GM21390 (cell line): ENCODE results near the gene TMEM167A.

Experiments
- ATAC-seq: cut with Tn5 transposase; IDR thresholded peaks from one replicate; pipeline ENCODE4 v1.9.1; 2021; ENCODE audit not compliant: unreplicated experiment

TMEM167A gene

DNA sequence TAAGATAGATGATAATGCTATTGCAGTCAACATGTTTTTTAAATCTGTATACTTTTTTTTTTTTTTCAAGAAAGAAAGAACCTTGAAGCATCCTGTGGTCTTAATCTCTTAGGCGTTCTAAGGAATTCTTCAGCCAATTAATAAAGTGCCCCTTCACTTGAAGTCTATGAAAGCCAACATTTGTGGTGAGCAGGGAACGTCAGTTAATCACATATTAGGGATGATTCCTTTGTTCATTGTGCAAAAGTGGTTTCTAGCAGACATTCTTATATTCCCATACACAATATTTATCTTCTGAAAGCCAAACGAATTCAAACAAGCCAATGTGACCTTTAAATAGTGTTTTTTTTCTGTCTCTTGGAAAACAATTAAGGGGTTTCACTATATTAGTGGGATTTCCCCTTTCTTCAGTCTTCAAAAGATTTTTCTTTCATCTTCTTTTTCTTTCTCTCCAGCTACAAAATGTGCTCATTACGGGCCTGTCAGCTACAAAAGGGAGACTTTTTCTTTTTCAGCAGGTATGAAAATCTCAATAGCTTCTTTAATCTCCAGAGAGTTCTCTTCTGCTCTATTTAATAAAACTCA, 40.1 kb downstream of the TMEM167A start:
- no peak for ATAC-seq

DNA sequence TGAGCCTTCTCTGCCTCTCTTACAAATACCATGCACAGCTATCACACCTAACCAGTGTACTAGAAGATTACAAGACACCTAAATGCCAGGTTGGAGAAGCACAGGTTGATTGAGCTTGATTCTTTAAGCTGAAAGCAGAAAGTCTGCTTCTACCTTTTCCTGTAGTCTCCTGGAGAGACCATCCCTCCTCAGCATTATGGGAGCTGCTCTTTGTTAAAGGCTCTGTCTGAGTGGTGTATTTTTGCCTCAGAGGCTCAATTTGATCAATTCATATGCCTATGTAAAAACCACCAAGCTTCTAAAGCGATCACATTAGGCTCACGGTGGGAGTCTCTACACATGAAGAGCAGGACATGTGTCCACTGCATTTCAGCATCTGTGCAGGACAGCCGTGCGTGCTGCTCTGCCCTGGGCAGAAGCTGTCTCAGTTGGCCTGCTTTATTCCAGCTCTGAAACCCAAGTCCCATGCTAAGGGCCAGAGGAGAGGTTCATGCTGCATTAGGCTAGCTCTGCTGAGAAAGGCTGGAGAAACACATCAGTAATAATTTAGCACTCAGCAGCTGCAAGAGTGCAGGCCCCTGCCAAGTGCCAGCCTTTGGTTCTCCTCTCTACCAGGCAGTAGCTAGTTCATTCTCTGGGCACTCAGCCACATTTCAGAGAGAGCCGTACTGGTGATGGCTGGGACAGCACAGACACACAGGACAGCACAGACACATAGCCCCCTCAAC, 41.7 kb downstream of the TMEM167A start:
- no peak for ATAC-seq

DNA sequence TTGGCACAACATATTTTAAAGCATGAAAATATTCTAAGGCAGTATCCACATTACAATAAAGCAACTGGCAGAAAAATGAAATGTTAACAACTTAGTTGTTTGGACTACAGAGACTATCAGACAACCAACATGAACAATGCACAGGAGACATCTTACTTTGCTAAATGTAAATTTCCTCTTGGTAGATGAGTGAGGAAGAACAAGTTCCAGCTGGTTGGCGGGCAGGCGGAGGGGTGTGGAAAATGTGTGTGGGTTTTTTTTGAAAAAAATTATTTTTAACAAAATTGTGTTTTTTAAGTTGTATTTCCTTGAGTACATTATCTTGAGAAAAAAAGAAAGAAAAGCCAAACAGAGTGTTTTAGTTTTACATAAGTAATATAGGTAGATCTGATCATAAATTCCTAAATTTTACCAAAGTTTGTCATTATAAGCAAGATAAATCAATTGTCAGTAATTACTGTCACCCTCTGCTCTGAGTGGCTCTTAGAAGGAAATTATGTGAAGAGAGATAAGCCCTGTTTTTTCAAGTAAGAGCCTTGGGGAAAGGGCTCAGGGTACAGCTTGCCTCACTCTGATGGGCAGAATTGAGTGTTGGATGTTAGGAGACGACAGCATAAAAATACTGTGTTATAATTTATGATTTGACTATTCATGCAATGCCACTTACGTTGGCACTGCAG, 42.5 kb downstream of the TMEM167A start:
- no peak for ATAC-seq

DNA sequence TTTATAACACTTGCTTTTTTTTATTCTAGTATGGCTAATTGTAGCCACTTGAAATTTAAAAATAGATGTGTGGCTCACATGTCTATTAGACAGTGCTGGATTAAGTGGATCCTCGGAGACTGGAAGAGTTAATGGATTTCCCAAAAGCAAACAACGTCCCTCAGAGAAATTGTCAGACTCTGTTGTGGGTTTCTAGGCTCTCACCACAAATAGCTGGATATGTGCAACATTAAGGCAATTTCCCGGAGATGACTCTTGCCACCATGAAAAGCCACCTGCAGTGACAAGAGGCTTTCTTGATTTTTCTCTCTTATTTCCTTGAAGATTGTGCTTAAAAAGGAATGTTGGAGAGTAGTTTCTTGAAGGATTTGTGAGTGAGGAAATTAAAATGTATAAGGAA, 43.2 kb downstream of the TMEM167A start:
- no peak for ATAC-seq

DNA sequence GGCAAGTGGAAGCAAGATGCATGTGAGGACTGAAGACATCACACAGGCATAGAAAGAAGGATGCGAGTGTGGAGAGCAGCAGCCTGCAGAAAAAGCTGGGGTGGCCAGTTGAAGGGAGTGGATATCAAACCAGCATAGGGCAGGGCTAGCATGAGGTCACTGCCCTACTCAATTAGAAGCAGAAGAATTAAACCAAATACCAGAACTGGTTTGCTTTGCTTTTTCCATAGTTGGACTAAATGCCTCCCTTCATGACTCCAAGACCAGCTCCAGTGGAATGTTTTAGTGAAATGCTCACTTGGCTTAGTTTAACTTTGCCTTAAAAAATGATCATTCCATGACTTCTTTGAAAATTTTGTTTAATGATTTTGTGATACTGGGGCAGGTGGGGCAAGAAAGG, 45.8 kb downstream of the TMEM167A start:
- ATAC-seq: no peak

DNA sequence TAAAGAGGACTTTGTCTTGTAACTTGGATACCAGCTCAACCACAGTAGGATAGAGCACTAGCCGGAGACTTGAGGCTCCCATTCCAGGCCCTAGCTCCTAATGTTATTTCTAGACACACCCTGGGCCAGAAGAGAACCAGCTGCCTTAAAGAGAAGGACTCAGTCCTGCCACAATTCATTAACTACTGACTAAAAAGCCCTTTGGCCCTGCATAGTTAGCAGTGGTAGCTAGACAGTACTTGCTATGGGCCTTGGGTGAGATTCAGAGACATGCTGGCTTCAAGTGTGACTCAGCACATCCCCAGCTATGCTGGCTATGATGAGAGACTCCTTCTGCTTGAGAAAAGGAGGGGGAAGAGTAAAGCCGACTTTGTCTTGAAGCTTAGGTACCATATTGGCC, 47.3 kb downstream of the TMEM167A start:
- no peak for ATAC-seq

DNA sequence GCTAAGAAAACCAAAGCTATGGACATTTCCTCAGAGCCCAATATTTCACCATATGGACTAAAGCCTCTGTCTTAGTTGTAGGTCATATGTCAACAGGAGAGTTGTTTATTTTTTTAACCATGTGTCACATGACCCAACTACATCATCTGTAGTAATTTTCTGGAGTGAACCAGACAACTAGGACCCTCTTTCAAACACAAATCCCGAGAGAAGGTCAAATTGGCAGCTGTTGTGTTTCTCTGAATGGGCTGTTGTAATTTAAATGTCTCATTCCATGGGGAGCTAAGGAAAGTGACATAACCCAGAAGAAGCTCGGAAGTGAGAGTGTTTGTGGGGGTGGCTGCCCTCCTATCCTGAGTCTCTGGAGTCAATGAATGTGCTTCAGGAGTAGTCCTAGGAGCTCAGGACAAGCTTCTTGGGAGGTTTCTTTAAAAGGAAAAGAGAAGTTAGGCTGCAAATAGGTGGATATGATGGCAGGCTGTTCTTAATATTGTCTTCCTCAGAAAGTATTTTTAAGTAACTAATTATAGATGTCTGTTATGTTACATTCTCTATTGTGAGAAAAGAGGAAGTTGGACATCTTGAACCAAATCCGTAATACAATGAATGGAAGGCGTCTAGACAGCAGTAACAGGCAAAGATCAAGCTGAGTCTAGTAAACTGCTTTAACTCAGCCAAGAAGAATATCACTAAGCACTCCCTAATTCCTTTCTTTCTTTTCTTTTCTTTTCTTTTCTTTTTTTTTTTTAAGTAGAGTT, 50.1 kb downstream of the TMEM167A start:
- ATAC-seq: peak; percentile 91

DNA sequence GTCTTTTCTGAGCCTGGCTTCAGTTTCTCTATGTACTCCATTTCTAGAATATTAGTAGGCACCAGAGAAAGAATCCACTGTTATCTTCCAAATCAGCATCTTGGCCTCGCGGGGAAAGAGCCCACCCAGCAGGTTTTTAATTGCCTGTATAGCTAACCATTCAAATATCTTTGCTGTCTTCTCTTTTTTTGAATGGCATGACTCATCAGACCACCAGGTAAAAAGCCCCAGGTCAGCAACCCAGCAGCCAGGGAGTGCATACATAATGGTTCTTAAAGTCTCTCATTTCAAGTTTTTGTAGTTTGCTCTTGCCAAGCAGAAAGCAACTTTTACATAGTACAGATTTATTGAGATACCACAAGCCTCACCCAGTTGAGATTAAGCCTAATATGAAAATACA, 50.7 kb downstream of the TMEM167A start:
- ATAC-seq: no peak

DNA sequence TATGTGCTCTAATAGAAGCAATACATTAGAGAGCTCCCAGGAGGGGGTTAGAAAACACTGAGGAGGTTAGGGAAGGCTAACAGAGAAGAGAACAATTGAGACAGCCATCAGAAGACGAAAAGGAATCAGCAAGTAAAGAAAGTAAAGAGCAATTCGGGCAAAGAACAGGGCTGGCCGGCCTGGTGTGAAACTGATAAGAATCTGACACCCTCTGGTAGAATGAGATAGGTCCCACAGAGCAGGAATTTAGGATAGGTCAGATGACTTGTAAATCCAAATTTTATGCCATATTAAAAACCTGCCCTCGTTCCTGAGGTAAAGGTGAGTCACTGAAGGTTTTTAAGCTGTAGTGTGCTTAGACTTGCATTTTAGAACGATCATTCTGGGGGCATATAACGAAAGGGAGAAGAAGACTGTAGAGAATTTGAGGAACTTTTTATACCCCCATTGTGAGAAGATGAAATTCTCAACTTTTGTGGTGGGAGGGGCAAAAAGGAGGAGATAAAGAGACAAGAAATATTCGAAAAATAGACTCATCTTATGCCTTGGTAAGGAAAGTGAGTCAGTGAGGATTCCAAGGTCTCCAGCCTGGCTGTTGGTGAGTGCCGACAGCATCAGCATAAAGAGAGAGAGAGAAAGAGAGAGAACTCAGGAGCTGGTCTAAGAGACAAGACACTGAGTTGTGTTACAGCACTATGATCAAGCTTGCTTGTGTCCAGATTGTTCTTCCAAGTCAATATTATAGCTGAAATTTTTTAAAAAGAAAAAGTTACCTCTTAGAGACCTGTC, 51.3 kb downstream of the TMEM167A start:
- no peak for ATAC-seq

DNA sequence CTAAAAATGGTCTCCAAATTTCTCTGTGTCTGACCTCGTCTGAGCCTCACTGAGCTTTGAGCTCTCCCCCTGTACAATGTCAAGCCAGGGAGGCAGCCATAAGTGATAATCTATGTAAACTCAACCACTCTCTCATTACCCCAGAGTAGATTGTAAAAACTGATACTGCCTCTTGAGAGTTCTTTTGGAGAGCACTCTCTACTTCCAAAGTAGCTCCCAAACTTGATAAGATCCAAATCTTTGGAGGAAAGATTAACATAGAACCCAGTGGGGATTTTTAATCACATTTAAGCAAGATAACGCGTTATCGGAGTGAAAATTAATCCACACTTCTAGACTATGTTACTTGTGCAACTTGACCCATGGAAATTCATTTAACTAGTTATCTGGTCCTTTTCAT, 54.9 kb downstream of the TMEM167A start:
- ATAC-seq: no peak

DNA sequence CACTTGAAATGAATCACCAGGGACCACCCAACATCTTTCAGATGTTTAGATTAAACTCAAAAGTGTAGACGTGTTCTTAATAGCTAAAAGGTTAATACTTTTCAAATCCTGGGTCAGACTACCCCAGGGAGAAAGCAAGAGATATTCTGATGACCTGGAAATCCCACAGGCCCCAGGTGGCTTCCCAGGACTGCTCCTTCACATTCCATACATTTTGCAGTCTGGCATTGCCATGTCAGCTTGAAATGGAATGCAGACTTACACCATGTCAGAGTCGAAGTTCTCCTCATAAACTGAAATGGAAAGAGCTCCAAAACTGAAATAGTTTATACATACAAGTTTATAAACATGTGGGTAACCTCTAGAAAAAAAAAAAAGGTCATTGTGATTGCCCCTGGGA, 61.5 kb downstream of the TMEM167A start:
- no peak for ATAC-seq

DNA sequence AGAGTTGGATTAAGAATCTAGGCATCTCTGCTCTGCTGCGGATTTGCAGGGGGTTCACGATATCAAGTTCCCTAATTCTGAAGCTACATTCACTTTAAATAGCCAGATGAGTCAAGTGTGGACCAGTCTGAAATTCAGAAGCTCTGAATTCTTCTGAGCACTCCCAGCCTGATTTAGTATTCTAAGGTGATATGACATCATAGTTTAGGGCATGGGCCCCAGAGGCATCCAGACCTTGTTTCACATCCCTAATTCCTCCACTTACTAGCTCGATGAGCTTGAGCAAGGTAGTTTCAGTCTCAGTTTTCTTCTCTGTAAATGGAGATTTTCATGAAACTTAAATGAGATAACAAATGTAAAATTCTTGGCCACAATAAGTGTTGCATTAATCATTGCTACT, 65.2 kb downstream of the TMEM167A start:
- peak; percentile 99 for ATAC-seq

DNA sequence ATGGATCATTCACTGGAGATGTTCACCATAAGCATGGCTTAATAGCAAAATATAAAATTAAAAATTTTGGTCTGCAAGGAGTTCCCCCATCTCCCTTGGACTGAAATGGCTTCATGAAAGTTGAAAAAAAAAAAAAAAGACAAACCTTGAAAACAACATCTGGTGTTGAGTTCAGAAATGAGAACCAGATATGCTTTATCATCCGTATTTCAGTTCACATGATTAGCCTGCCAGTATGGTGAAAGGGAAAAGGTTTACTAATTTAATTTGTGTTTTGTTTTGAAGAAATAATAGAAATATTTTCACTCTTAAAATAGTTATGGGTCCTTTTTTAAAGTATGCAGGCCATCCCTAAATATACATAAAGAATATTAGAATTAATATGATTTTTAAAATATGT, 67.8 kb downstream of the TMEM167A start:
- no peak for ATAC-seq

DNA sequence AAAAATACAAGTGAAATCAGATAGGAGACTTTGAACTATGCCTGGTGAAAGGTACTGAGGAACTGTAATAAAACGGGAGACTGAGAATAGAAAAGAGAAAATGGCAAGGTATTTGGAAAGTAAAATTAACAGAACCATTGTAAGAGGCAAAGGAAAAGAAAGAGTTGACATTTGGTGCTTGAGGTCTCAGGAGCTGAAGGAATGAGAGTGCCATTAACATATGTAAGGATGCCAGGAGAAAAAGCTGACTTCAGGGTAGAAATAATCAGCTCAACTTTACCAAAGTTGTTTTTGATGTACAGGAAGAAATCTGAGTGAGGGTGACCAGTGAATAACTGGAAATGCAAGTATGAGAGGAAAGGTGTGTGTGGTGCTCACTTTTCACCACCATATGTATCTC, 69.4 kb downstream of the TMEM167A start:
- ATAC-seq: no peak

DNA sequence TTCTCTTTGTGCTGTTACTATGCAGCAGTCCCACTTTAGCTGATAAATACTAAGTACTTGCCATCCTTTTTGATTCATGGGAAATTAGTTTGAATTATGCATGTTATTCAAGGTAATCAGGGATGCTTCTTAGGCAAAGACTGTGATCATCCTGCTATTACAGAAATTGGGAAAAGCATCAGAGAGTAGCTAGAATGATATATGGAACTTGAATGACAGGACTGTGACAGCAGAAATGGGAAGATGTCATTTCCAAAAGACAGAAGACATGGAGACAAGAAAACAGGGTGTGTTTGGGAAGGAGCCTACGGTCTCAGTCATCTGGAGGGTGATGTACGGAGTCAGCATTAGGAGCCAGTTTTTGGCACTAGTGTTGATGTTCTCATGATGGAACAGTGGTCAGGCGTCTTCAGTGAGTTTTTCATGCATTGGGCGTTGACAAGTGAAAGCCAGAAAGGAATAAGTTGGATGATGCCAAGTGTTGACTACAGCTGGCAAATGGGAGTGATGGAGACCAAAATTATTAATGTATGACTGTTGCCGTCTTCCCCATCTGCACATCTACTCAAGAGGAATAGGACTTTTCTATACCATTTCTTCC, 70.4 kb downstream of the TMEM167A start:
- ATAC-seq: no peak

DNA sequence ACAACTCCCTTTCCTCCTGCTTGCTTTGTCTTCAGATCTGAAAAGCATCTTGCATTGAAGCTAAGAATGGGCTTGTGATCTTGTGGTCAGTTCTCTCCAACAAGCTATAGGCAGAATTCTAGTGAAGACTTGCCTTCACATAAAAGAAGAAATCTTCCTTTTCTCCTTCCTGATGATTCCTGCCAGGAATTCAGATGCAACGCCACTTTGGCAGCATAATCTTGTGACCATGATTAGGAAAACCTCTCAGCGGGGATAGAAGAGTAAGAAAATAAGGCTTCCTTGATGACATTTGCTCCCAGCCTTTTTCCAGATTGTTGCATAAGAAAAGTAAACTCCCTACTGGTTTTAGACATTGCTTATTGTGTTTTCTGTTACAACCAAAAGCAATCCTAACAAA, 73.4 kb downstream of the TMEM167A start:
- no peak for ATAC-seq
